GM11168 (cell line): ENCODE data around the gene ATP8B3.

Experiments used
- in situ Hi-C: fragments of 300-500 bp; cut with MboI; formaldehyde crosslinking; loops from one replicate; pipeline ENCODE4 v1.12.0; 2022; ENCODE audit warnings: low sequenced_read_pairs; ENCODE audit not compliant: unreplicated experiment

ATP8B3 gene

DNA sequence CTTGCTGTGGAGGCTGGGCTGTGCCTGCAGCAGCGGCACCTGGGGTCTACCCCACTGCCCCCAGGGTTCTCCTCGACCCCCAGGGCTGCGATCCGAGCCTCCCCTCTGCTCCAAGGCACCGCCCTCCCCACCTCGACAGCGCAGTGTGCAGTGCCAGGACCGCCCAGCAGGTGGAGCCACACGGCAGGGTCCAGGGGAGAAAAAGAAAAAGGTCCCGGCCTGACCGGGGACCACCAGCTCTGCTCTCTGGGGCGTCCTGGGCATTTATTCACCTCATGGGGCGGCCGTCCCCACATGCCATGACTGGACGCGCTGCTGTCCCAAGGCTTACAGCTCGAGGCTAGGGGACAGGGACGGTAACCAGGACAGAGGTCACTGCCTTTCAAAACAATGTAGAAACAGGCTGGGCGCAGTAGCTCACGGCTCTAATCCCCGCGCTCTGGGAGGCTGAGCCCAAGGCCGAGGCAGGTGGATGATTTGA is 25.6 kb upstream of the ATP8B3 start:
- in situ Hi-C loops: no loop called here

DNA sequence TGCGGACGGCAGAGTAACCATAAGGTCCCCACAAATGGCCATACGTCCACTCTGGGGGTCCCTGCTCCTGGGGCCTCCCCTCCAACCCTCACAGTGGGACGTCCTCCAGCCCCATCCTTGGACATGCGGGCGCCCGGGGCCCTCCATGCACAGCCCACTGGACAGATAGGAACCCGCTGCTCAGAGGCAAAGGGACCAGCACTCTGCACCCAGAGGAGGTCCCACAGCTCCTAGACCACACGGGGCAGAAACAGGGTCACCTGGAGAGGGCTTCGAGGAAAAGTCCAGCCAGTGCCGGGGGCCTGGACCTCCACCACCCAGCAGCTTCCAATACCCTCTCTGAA is 25.1 kb upstream of the ATP8B3 start:
- in situ Hi-C loops: no loop called here

- in situ Hi-C loops: no loop called here
Observed at GRCh38 chr19:1836458-1837221, 24.6 kb upstream of the ATP8B3 start.

DNA sequence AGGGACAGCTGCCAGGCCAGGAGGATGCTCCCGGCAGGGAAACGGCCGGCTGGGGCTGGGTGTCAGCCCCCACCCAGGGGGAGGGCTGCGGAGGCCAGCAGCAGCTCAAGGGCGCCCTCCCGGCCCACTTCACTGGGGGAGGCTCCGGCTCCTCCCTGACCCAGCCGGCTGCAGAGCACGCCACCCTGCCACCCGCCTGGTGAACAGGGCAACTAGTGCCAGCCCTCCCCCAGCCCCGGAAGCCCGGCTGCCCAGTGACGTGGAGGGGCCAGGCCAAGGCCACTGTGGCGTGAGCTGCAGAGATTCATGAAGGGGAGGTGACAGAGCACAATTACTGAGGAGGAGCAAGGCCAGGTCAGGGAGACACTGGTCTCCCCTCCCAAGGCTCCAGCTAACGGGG is 21.5 kb upstream of the ATP8B3 start:
- in situ Hi-C loops: no loop called here

GRCh38 chr19:1832046-1832663 is 20.1 kb upstream of the ATP8B3 start:
- in situ Hi-C loops: no loop called here

DNA sequence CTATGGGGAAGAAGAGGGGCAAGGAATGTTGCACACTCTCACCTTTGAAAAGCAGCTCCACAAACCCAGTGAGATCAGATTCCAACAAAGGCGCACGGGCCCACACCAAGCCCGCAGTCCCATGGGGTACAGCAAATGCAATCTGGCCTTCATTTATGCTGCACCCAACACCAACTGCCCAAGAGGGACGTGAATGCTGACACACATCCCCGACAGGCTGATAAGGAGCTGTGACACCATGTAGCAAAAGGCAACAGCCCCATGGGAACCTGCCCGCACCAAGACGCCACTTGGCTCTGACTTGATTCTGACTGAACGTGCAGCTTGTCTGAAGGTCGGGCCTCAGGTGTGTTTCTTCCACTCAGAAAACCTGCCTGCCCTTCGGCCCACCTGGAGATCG is 18.9 kb upstream of the ATP8B3 start:
- in situ Hi-C loops: no loop called here

GRCh38 chr19:1830568-1830967 is 18.5 kb upstream of the ATP8B3 start:
- in situ Hi-C loops: no loop called here

DNA sequence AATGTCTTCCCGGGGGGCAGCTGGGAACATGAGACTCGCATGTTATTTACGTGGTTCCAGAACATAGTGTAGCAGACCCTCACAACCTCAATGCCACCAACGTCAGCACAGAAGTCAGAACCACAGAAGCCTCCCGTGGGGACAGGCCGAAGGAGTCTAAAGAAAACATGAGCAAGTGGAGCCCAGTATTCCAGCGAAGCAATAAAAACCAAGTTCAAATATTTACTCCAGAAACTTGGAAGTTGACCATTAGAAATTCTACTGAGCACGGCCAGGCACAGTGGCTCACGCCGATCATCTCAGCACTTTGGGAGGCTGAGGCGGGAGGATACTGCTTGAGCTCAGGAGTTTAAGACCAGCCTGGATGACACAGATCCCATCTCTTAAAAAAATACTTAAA is 17.9 kb upstream of the ATP8B3 start:
- in situ Hi-C loops: no loop called here

GRCh38 chr19:1828279-1829238 is 16.5 kb upstream of the ATP8B3 start:
- in situ Hi-C loops: no loop called here

DNA sequence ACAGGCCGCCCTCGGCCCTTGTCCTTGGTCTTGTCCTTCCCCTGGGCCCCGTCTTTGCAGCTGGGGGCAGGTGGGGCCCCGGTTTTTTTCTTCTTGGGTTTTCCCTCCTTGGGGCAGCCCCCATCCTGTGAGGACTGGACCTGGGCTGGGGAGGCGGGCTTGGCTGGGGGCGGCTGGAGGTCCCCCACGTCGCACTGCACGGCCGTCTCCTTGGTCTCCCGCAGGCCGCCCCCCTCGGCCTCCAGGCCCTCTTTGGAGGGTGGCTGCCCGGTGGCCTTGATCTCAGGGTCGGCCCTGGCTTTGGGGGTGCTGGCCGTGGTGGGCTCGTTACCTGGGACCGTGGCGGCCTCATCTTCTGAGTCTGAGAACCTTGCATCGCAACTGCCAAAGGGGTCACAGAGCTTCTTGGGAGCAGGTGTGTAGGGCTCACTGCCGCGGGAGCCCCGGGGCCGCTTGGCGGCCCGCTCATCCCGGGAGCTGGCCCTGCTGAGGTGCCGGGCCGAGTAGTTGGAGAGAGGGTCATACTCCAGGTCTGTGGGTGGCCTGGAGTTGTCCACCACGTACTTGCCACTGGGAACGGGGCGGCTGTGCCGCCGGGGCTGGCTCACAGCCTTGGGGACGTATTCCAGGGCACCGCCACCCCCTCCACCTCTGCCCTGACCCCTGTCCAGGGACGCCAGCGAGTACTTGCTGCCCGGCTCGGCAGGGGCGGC is 15.6 kb upstream of the ATP8B3 start:
- in situ Hi-C loops: no loop called here

DNA sequence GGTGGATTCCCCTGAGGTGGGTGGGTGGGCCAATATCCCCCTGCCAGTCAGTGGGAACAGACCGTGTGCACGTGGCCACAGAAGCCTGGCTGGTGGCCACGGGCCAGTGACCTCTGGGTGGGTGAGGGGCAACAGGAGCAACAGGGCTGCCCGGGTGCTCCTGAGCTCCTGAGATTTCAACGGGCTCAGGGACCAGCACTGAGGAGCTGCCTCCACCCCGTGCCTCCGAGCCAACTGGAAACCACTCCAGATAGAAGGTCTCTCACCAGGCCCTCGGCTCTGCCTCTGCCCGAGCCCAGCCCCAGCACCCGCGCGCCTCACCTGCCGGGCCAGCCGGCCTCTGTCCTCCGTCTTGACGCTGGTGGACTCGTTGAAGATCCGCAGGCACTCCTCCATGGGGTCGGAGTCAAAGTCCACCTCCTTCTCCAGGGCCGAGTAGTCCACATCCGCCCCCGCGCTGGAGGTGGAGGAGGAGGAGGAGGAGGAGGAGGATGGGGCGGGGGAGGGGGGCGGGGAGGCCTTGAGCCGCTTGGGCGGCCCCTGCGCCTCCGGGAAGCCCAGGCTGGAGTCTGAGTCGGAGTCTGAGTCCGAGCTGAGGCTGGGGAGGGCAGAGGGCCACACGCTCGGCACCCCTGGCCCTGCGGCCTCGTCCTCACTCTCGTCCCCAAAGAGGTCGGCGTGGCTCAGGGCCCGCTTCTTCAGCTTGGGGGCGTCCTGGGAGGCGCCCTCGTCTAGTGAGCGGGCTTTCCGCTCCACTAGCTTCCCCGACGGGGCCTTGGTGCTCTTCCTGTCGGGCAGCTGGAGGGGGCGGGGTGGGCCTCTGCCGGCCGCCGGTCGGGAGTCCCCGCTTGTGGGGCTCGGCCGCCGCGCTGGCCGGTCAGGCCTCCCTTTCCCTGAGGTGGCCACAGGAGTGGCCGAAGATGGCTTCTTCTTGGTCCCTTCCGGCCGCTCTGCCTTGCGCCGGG is 14.8 kb upstream of the ATP8B3 start:
- in situ Hi-C loops: no loop called here

DNA sequence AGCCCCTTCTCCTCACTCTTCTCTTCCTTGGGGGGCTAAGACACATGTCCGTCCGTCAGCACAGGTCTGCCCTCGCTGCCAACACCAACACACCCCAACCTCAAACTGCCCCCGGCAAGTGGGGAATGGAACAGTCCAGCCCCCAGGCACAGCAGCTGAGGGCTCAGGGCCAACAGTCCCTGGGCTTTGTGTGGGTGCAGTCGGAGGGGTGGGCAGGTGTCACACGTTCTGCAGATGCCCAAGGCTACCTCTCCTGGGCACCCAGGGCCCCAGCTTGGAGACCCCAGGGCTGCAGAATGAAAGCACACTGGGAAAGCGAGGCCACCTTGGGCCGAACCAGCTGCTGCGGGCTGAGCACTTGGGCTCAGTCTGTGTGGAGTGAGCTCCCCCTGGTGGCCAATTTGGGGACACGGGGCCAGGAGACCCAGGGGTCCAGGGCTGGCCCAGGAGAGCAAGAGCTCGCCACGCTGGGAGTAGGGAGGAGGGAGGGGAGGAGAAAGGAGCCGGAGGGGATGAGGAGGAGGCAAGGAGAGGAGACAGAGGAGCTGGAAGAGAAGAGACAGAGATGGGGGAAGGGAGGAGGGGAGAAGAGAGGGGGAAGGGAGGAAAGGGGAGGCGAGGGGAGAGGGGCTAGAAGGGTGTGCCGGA is 14.0 kb upstream of the ATP8B3 start:
- in situ Hi-C loops: no loop called here

DNA sequence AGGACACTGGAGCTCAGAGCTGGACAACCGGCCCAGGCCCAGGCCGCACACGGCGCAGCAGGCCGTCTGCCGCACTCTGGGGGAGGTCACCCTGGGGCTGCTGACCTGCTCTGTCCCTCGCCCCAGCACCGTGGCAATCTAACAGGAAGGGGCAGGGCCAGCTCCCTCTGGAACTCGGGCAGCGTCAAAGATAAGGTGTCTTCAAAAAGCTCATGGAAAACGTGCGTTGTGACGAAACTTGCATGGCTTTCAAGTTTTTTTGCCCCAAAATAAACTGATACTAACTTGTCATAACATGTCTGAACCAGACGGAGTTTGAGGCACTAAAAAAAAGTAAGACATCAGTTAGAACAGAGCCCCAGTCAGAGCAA is 12.2 kb upstream of the ATP8B3 start:
- in situ Hi-C loops: no loop called here

- in situ Hi-C loops: no loop called here
Observed at GRCh38 chr19:1823539-1824251, 11.6 kb upstream of the ATP8B3 start.

DNA sequence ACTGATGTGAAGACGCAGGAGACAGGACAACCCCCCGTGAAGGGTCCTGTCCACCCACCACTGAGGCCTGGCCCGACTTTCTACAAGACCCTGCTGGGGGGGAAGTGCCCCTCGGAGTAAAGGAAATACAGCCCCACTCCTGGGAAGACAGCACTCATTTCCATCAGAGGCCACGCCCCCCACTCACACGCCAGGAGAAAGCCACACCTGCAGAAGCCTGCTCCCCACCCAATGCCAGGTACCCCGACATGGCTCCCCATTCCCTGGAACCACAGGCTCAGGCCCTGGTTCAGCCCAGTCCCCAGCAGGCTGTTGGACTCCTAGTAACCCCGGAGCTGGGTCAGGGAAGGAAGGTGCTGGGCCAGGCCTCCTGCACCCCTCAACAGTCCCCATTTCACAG is 10.9 kb upstream of the ATP8B3 start:
- in situ Hi-C loops: no loop called here

GRCh38 chr19:1822210-1822609 is 10.1 kb upstream of the ATP8B3 start:
- in situ Hi-C loops: no loop called here

- in situ Hi-C loops: no loop called here
Observed at GRCh38 chr19:1819341-1820255, 7.5 kb upstream of the ATP8B3 start.
